Uterus (tissue), 4 donors: ENCODE measurements around the gene MAGEA11. TPM values are rescaled to one million over a fixed set of nuclear protein-coding genes. Genes with fewer than 3 reads are reported as not detected.

Experiments
- DNase-seq, 2 donors: peaks; one replicate each; pipeline ENCODE4 v3.0.0-alpha.2; 2019 to 2020
- H3K27ac ChIP-seq, 2 donors: fragments of 200-600 bp; sonication (generic); 1 replicate in 1 of 2; 2 replicates in 1 of 2; pipeline ENCODE4 v1.5.1; 2016 to 2018
- H3K27me3 ChIP-seq, 2 donors: fragments of 200-600 bp; sonication (generic); one replicate each; pipeline ENCODE4 v1.5.1; 2018 to 2019; ENCODE audit warnings: control low read depth in 1 of 2
- H3K36me3 ChIP-seq, 2 donors: fragments of 200-600 bp; sonication (generic); one replicate each; pipeline ENCODE4 v1.5.1; 2019; ENCODE audit warnings: control low read depth in 1 of 2
- H3K4me1 ChIP-seq, 2 donors: fragments of 200-600 bp; sonication (generic); one replicate each; pipeline ENCODE4 v1.5.1; 2018 to 2019; ENCODE audit warnings: control low read depth in 1 of 2
- H3K4me3 ChIP-seq, 2 donors: fragments of 200-600 bp; sonication (generic); 1 replicate in 1 of 2; 2 replicates in 1 of 2; pipeline ENCODE4 v1.5.1; 2018 to 2019; ENCODE audit warnings: mild to moderate bottlenecking in 1 of 2
- H3K9me3 ChIP-seq, 2 donors: fragments of 200-600 bp; sonication (generic); one replicate each; pipeline ENCODE4 v1.5.1; 2019; ENCODE audit warnings: control low read depth in 1 of 2
- POLR2A ChIP-seq, 2 donors: fragments of 450-650 bp; IDR thresholded peaks; one replicate each; pipeline ENCODE4 v1.6.1; 2016; ENCODE audit warnings: antibody characterized with exemption in 2 of 2, mild to moderate bottlenecking in 1 of 2, moderate library complexity in 1 of 2
- intact Hi-C: fragments of 100-400 bp; cut with DNase I; formaldehyde crosslinking; loops from one replicate; pipeline ENCODE4 v1.15.1; 2023; ENCODE audit warnings: low total_unique reads
- total RNA-seq, 4 donors: library from RNA; depleted of rRNA in 3 of 4; stranded (reverse); fragments of >200 nt in 3 of 4; gene quantifications; one replicate each; pipeline versions ENCODE4 v1.1.0 to v1.2.4, GENCODE V29; 2014 to 2023
- TF ChIP-seq, protein P1 (sequence below), 4 experiments: fragments of 200-600 bp in 2 of 4; fragments of 450-650 bp in 2 of 4; sonication (generic) in 2 of 4; IDR thresholded peaks; one replicate each; pipeline ENCODE4 v1.5.1; 2016 to 2019; ENCODE audit warnings: antibody characterized with exemption in 4 of 4, mild to moderate bottlenecking in 2 of 4, moderate library complexity in 1 of 4
- donor health status: DM: yes; HTN: yes; CAD: no.

Gene MAGEA11
- total RNA-seq, 4 donors from 2014 or later, result not detected

- Histone ChIP-seq H3K27ac (no peak overlapping the region), H3K36me3 (no peaks in the 10 kb centered on the region), H3K4me1 (no peaks in the 10 kb centered on the region), H3K9me3 (no peaks in the 10 kb centered on the region), H3K27me3 (no peaks in the 10 kb centered on the region), H3K4me3 (no peak overlapping the region)
- DNase-seq, result no peak
- intact Hi-C loops, result no loop called here
- no peak for TF ChIP-seq POLR2A (IDR thresholded peaks at IDR 0.05)
- TF ChIP-seq, protein P1, sequence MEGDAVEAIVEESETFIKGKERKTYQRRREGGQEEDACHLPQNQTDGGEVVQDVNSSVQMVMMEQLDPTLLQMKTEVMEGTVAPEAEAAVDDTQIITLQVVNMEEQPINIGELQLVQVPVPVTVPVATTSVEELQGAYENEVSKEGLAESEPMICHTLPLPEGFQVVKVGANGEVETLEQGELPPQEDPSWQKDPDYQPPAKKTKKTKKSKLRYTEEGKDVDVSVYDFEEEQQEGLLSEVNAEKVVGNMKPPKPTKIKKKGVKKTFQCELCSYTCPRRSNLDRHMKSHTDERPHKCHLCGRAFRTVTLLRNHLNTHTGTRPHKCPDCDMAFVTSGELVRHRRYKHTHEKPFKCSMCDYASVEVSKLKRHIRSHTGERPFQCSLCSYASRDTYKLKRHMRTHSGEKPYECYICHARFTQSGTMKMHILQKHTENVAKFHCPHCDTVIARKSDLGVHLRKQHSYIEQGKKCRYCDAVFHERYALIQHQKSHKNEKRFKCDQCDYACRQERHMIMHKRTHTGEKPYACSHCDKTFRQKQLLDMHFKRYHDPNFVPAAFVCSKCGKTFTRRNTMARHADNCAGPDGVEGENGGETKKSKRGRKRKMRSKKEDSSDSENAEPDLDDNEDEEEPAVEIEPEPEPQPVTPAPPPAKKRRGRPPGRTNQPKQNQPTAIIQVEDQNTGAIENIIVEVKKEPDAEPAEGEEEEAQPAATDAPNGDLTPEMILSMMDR (IDR thresholded peaks at IDR 0.05), result no peak
These were observed 12.1 kb upstream of the MAGEA11 start for GRCh38 chrX:149699761-149700160.

GRCh38 chrX:149704664-149705063 is 7.2 kb upstream of the MAGEA11 start:
- Histone ChIP-seq H3K36me3 (no peaks in the 10 kb centered on the region), H3K9me3 (no peaks in the 10 kb centered on the region), H3K27me3 (no peaks in the 10 kb centered on the region), H3K4me3 (no peak overlapping the region), H3K4me1 (no peaks in the 10 kb centered on the region), H3K27ac (no peak overlapping the region)
- DNase-seq, result no peak
- no peak for TF ChIP-seq POLR2A (IDR thresholded peaks at IDR 0.05)
- TF ChIP-seq, protein P1 (IDR thresholded peaks at IDR 0.05), result no peak
- intact Hi-C loops, result no loop called here

- no peak overlapping the region for H3K4me3 ChIP-seq
- no peak for DNase-seq
- no peaks in the 10 kb centered on the region for H3K4me1 ChIP-seq
- intact Hi-C loops, result no loop called here
- H3K27me3 ChIP-seq, result no peaks in the 10 kb centered on the region
- no peak for TF ChIP-seq POLR2A (IDR thresholded peaks at IDR 0.05)
- TF ChIP-seq, protein P1 (IDR thresholded peaks at IDR 0.05), result no peak
- H3K36me3 ChIP-seq, result no peaks in the 10 kb centered on the region
- no peak overlapping the region for H3K27ac ChIP-seq
- H3K9me3 ChIP-seq, result no peaks in the 10 kb centered on the region
These were observed 4.5 kb upstream of the MAGEA11 start for GRCh38 chrX:149707147-149707901.

GRCh38 chrX:149712831-149713230 is 971 bp downstream of the MAGEA11 start:
- H3K27ac ChIP-seq, result no peak overlapping the region
- no peaks in the 10 kb centered on the region for H3K4me1 ChIP-seq
- no peaks in the 10 kb centered on the region for H3K27me3 ChIP-seq
- no peak overlapping the region for H3K4me3 ChIP-seq
- H3K36me3 ChIP-seq, result no peaks in the 10 kb centered on the region
- no peak for DNase-seq
- H3K9me3 ChIP-seq, result no peaks in the 10 kb centered on the region
- TF ChIP-seq, protein P1 (IDR thresholded peaks at IDR 0.05), result no peak
- no peak for TF ChIP-seq POLR2A (IDR thresholded peaks at IDR 0.05)
- intact Hi-C loops, result no loop called here

DNA sequence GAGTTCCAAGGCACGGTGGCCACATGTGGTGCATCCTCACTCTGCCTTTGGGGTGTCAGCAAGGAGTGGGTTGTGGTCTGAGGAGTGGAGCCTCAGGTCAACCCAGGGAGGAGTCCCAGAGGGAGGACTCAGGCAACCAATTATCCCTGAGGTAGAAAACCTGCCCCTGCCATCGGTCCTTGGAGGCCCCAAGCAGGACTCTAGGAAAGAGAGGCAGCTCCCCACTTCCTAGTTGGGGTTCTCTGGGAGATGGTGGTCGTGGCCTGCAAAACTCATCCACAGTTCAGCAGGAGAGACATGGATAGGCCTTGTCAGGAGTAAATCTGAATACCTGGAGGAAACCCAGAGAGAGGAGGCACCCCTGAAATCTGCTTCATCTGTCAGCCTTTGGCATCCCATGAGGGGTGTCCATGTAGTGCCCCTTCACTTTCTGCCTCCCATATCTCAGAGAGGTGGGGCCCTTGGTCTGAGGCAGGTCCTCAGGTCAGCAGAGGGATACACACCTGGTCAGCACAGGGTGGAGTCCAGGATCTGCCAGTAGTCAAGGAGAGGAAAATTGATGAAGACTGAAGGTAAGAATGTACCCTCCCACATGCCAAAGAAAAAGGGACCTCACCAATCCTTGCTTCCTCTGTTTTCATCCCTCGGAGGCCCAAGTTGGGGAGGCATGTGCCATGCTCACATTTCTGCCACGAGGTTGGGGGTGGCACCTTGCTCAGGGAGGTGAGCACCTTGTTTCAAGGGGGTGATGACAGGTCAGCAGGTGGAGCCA is 1.6 kb downstream of the MAGEA11 start:
- Histone ChIP-seq H3K4me1 (no peaks in the 10 kb centered on the region), H3K9me3 (no peaks in the 10 kb centered on the region), H3K36me3 (no peaks in the 10 kb centered on the region), H3K27ac (no peak overlapping the region), H3K4me3 (no peak overlapping the region), H3K27me3 (no peaks in the 10 kb centered on the region)
- TF ChIP-seq POLR2A (IDR thresholded peaks at IDR 0.05), result no peak
- TF ChIP-seq, protein P1 (IDR thresholded peaks at IDR 0.05), result no peak
- no peak for DNase-seq
- intact Hi-C loops, result no loop called here
